Testis (tissue), 2 donors: ENCODE results near the gene IFNL4.
"Not testable (repeated sequence)": the region's sequence is repeated elsewhere in the genome, so short reads cannot be mapped to it uniquely, and the experiment has no call there.

Source experiments
- POLR2A ChIP-seq: fragments of 450-650 bp; IDR thresholded peaks from one replicate; pipeline ENCODE4 v1.6.1; 2017; ENCODE audit warnings: antibody characterized with exemption, mild to moderate bottlenecking, moderate library complexity
- TF ChIP-seq, protein P1 (sequence below), 3 experiments: fragments of 450-650 bp in 2 of 3; fragments of 200-600 bp in 1 of 3; sonication (generic) in 1 of 3; IDR thresholded peaks; one replicate each; pipeline ENCODE4 v1.5.1; 2016 to 2019; ENCODE audit warnings: antibody characterized with exemption in 3 of 3, mild to moderate bottlenecking in 2 of 3, moderate library complexity in 1 of 3

DNA sequence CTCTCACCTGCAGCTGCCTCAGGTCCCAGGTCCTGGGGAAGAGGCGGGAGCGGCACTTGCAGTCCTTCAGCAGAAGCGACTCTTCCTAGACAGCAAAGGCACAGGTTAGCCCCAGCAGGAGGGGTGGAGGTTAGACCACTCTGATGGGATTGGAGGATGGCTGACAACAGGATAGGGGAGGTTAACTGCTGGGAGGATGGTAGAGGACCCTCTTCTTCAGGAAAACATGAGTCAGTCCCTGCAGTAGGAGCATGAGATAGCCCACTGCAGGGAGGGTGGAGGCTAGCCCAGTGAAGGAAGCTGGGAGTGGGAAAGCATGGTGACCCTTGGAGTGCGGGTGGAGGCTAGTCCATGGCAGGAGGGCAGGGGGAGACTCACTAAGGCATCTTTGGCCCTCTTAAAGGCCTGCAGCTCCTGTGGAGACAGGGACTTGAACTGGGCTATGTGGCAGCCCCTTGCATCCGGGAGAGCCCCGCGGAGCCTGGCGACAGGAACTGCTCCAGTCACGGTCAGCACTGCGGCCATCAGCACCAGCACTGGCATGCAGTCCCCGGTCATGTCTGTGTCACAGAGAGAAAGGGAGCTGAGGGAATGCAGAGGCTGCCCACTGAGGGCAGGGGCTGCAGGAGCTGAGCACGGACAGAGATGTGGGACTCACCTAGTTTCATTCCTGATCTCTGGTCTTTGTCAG, 4.1 kb downstream of the IFNL4 start, which contains the start of gene IFNL3:
- TF ChIP-seq, protein P1, sequence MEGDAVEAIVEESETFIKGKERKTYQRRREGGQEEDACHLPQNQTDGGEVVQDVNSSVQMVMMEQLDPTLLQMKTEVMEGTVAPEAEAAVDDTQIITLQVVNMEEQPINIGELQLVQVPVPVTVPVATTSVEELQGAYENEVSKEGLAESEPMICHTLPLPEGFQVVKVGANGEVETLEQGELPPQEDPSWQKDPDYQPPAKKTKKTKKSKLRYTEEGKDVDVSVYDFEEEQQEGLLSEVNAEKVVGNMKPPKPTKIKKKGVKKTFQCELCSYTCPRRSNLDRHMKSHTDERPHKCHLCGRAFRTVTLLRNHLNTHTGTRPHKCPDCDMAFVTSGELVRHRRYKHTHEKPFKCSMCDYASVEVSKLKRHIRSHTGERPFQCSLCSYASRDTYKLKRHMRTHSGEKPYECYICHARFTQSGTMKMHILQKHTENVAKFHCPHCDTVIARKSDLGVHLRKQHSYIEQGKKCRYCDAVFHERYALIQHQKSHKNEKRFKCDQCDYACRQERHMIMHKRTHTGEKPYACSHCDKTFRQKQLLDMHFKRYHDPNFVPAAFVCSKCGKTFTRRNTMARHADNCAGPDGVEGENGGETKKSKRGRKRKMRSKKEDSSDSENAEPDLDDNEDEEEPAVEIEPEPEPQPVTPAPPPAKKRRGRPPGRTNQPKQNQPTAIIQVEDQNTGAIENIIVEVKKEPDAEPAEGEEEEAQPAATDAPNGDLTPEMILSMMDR (IDR thresholded peaks at IDR 0.05) = not testable (repeated sequence)
- TF ChIP-seq POLR2A = not testable (repeated sequence)
